HG03442 (cell line): ENCODE measurements around the gene UBQLNL.
A peak's percentile ranks its signal among the peaks of the same experiment; 100 is the strongest.

Experiments used
- ATAC-seq: cut with Tn5 transposase; IDR thresholded peaks from one replicate; pipeline ENCODE4 v1.9.1; 2021; ENCODE audit warnings: mild to moderate bottlenecking, moderate library complexity; ENCODE audit not compliant: unreplicated experiment

UBQLNL gene

DNA sequence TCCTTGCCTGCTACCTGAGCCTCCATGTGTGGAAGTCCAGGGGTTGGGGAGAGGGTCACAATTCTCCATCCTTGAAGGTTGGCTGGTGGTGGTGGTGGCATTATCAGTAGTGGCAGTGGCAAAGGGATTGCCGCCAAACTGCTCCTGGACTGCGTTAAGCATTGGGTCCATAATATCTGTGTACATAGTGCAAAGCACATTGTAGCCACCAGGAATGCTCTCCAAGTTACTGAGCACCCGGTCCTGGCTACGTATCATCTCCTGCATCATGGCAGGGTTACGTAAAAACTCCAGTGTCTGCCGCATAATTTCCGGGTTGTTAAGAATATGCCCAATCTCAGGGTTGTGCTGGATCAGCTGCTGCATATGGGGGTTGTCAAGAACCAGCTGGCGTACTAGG, 7.9 kb downstream of the UBQLNL start:
- ATAC-seq: no peak

- ATAC-seq: no peak
Measured at GRCh38 chr11:5507933-5508305, 8.6 kb downstream of the UBQLNL start.

- ATAC-seq: no peak
Measured at GRCh38 chr11:5507177-5507932, 9.1 kb downstream of the UBQLNL start.

DNA sequence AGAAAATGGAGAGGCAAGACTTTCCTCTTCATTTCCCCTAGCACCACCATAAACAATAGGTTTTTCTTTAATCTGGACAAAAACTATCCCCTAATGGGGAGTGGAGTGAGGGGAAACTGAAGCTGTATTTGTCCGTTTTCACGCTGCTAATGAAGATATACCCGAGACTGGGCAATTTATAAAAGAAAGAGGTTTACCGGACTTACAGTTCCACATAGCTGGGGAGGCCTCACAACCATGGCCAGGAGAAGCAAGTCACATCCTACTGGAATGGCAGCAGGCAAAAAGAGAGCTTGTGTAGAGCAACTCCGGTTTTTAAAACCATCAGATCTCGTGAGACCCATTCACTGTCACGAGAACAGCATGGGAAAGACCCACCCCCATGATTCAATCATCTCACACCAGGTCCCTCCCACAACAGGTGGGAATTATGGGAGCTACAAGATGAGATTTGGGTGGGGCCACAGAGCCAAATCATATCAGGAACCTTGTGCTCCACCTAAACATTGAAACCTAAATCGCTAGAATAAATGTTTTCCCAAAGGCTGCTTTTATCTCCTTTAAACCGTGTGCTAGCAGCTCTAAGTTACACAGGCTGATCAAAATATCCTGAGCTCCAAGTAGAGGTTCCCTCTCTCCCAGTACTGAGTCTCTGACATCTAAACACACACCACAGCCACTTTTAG, 11.0 kb downstream of the UBQLNL start:
- ATAC-seq: no peak

GRCh38 chr11:5504403-5504921, 12.0 kb downstream of the UBQLNL start:
- ATAC-seq: no peak

- no peak for ATAC-seq
Measured at GRCh38 chr11:5500393-5500801, 16.1 kb downstream of the UBQLNL start.

DNA sequence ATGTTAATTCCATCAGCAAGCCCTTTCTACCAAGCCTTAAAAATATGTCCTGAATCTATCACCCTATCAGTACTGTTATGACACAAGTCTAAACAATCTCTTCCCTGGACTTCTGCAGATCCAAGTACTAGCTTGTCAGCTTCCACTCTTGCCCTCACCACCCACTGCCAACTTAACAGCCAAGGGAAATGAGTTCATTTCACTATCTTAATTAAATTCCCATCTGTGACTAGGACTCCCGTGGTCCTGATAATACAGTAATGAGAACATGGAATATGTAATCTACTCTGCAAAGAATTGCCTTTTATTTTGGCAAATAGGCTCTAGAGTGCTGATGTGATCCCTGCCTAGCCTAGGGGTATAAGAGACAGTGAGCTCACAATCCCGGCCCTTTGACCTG, 16.8 kb downstream of the UBQLNL start:
- no peak for ATAC-seq

DNA sequence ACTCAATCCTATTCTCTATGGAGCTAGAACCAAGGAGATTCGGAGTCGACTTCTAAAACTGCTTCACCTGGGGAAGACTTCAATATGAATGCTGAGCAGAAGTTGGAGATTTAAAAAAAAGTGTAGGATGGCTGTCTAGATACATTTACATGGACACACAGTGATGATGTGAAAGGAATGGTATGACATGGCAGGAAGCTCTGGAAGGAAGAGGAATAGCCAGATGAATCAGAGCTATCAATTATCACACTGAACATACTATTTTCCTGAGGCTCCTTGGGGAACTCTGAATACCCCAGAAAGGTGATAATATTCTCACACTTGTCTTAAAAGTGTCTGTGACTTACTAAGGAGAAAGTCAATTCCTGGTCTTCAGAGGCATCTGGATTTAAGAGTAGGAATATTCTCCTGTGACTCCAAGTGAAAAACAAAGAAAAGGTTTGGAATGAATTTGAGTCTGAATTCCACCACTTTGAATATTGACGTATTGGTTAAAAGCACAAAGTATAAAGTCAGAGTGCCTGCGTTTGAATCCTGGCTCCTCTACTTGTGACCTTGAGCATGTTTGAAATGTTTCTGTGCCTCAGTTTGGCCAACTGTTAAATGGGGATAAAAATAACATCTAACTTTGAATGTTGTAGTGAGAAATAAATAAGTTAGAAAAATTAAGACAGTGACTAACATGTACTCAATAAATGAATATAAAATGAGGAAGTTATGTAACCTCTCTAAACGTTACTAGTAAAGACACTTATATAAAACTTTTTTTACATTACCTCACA, 26.7 kb downstream of the UBQLNL start:
- ATAC-seq: no peak

GRCh38 chr11:5488798-5489399, 27.6 kb downstream of the UBQLNL start:
- no peak for ATAC-seq

GRCh38 chr11:5488385-5488784, 28.1 kb downstream of the UBQLNL start, which contains the start of gene OR52D1:
Gene OR52D1 (plus strand): TSS chr11:5488685. CDS start chr11:5488707, 22 bp downstream.
- no peak for ATAC-seq

DNA sequence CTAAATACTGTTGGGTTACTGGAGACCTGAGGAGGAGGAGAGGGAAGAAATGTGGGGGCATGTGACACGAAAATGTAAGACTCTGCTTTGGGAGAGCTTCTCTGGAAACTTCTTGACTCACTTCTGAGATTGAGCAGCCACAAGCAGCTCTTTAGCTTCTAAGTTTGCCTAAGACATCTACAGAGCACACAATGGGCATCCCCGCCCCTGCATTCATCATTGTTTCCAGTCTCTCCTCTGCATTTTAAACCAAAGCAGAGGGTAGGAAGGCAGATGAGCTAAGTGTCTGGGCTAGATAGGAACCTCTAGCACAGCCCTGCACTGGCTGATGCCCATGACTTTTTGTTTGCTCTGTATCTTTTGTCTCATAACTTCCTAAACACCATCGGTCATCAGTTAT, 30.1 kb downstream of the UBQLNL start:
- ATAC-seq: no peak

DNA sequence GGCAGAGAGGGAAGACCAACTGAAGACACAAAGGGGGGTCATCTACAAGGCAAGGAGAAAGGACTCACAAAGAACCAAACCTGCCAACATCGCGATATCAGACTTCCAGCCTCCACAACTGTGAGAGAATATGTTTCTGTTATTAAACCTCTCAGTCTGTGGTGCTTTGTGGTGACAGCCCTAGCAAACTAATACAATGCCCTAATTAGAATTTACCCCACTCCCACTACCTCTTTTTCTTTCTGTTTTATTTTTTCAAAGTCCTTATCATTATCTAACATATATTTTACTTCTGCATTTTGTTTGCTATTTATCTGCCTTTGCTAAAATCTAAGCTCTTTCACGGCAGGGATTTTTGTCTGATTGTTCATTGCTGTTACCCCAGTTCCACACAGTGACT, 30.5 kb downstream of the UBQLNL start:
- no peak for ATAC-seq

DNA sequence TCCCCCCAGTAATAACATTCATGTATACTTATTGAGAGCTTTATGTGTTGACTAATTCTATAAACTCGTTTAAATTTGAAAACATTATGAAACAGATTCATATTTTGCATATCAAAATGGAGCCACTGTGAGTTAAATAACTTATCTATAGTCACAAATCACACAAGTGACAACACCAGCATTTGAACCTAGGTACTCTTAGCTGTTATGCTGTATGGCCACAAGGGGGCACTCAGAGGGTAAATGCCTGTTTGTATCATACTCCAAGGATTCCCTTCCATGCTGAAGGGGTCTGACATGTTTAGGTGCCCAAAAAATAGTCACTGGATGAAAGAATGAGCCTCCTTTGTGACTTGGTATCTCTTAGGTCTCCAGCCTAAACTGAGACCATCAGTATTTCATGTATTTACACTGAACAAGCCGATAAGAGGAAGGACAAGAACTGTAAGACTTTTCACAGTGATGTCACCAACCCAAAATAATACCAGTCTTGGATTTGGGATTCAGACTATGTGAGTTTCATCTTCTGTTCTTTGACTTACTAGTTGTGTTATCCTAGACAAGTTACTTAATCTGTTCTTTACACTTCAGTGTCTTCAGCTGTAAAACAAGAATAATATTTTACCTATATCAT, 40.2 kb downstream of the UBQLNL start:
- peak; percentile 83 for ATAC-seq

- ATAC-seq: no peak
Measured at GRCh38 chr11:5473921-5474320, 42.6 kb downstream of the UBQLNL start.

GRCh38 chr11:5467527-5467926, 49.0 kb downstream of the UBQLNL start:
- ATAC-seq: no peak
